Esophagus (tissue), 2 donors: ENCODE measurements around the gene HEPACAM. TPM values are rescaled to one million over a fixed set of nuclear protein-coding genes. Genes with fewer than 3 reads are reported as not detected.

Source experiments
- H3K27ac ChIP-seq, 2 donors: one replicate each; pipeline ENCODE4 v1.5.1; 2013; ENCODE audit warnings: low read depth in 2 of 2, mild to moderate bottlenecking in 2 of 2, inconsistent platforms in 1 of 2, low read length in 1 of 2, moderate library complexity in 1 of 2
- H3K27me3 ChIP-seq, 2 donors: one replicate each; pipeline ENCODE4 v1.6.1; 2013; ENCODE audit warnings: low read length in 2 of 2, control low read depth in 1 of 2, mild to moderate bottlenecking in 1 of 2; ENCODE audit not compliant: insufficient read depth in 2 of 2, control insufficient read depth in 1 of 2
- H3K36me3 ChIP-seq, 2 donors: one replicate each; pipeline ENCODE4 v1.6.1; 2013; ENCODE audit warnings: low read length in 1 of 2; ENCODE audit not compliant: control insufficient read depth in 2 of 2, insufficient read depth in 2 of 2
- H3K4me1 ChIP-seq, 2 donors: one replicate each; pipeline ENCODE4 v1.6.1; 2013; ENCODE audit warnings: low read length in 1 of 2; ENCODE audit not compliant: control insufficient read depth in 2 of 2, insufficient read depth in 2 of 2
- H3K4me3 ChIP-seq, 2 donors: one replicate each; pipeline ENCODE4 v1.5.1; 2013; ENCODE audit warnings: low read length in 2 of 2, mild to moderate bottlenecking in 2 of 2, low read depth in 1 of 2, moderate library complexity in 1 of 2
- H3K9me3 ChIP-seq, 2 donors: one replicate each; pipeline ENCODE4 v1.6.1; 2013; ENCODE audit warnings: mild to moderate bottlenecking in 2 of 2, low read depth in 1 of 2, low read length in 1 of 2, moderate library complexity in 1 of 2; ENCODE audit not compliant: control insufficient read depth in 2 of 2, insufficient read depth in 1 of 2
- WGBS, 2 donors: extraction: QIAGEN DNeasy Blood & Tissue Kit; methylation state at CpG; one replicate each; pipeline ENCODE4 v1.1.7; 2013; 5-methylcytosine and 5-hydroxymethylcytosine counted together
- polyA plus RNA-seq, 2 donors: library from polyadenylated mRNA; stranded (reverse); fragments of 200-250 nt; gene quantifications; one replicate each; pipeline ENCODE4 v1.2.3, GENCODE V29; 2013
- donor health status: healthy with polysubstance abuse.
- donor health status: Bipolar disorder and iron deficiency.

HEPACAM gene
- polyA plus RNA-seq, 2 donors: 0.02 TPM

GRCh38 chr11:124879493-124880289 lies 56.2 kb downstream of the HEPACAM start:
- H3K27ac ChIP-seq: no peak overlapping the region
- no peak overlapping the region for H3K4me3 ChIP-seq
- 86 to 87% methylated on average over 16 of the region's 16 CpGs for WGBS, 2 donors
- H3K36me3 ChIP-seq: no peaks in the 10 kb centered on the region
- no peaks in the 10 kb centered on the region for H3K9me3 ChIP-seq
- no peaks in the 10 kb centered on the region for H3K27me3 ChIP-seq
- peaks cover 0 to 11% of the 10 kb centered on the region in 2 donors for H3K4me1 ChIP-seq

GRCh38 chr11:124878759-124879492 lies 56.9 kb downstream of the HEPACAM start:
- H3K4me1 ChIP-seq: peaks cover 0 to 11% of the 10 kb centered on the region in 2 donors
- H3K36me3 ChIP-seq: no peaks in the 10 kb centered on the region
- no peaks in the 10 kb centered on the region for H3K27me3 ChIP-seq
- WGBS, 2 donors: 93 to 94% methylated on average over 11 of the region's 11 CpGs
- no peak overlapping the region for H3K4me3 ChIP-seq
- no peak overlapping the region for H3K27ac ChIP-seq
- H3K9me3 ChIP-seq: no peaks in the 10 kb centered on the region

- H3K9me3 ChIP-seq: no peaks in the 10 kb centered on the region
- peaks cover 0 to 11% of the 10 kb centered on the region in 2 donors for H3K4me1 ChIP-seq
- WGBS, 2 donors: 70 to 71% methylated on average over 17 of the region's 17 CpGs
- no peaks in the 10 kb centered on the region for H3K36me3 ChIP-seq
- no peak overlapping the region for H3K27ac ChIP-seq
- H3K27me3 ChIP-seq: no peaks in the 10 kb centered on the region
- no peak overlapping the region for H3K4me3 ChIP-seq
These were observed 57.7 kb downstream of the HEPACAM start for GRCh38 chr11:124877910-124878758.

GRCh38 chr11:124877631-124877909 lies 58.3 kb downstream of the HEPACAM start:
- Histone ChIP-seq H3K27me3 (no peaks in the 10 kb centered on the region), H3K9me3 (no peaks in the 10 kb centered on the region), H3K4me3 (peak overlapping the region in 1 of 2 donors; percentile 50), H3K36me3 (no peaks in the 10 kb centered on the region), H3K27ac (peak overlapping the region in 1 of 2 donors; percentile 5), H3K4me1 (peaks cover 0 to 11% of the 10 kb centered on the region in 2 donors)
- 56 to 57% methylated on average over 10 of the region's 10 CpGs for WGBS, 2 donors

- H3K4me1 ChIP-seq: peaks cover 0 to 11% of the 10 kb centered on the region in 2 donors
- H3K27me3 ChIP-seq: no peaks in the 10 kb centered on the region
- H3K36me3 ChIP-seq: no peaks in the 10 kb centered on the region
- H3K27ac ChIP-seq: peak overlapping the region; percentile 85 to 93
- 23 to 26% methylated on average over 30 of the region's 30 CpGs for WGBS, 2 donors
- no peaks in the 10 kb centered on the region for H3K9me3 ChIP-seq
- H3K4me3 ChIP-seq: peak overlapping the region; percentile 50 to 67
These were observed 58.8 kb downstream of the HEPACAM start for GRCh38 chr11:124876818-124877630.

- Histone ChIP-seq H3K36me3 (no peaks in the 10 kb centered on the region), H3K4me3 (peak overlapping the region; percentile 50 to 67), H3K9me3 (no peaks in the 10 kb centered on the region), H3K27ac (peak overlapping the region; percentile 85 to 93), H3K4me1 (peaks cover 0 to 11% of the 10 kb centered on the region in 2 donors), H3K27me3 (no peaks in the 10 kb centered on the region)
- WGBS, 2 donors: 1 to 2% methylated on average over 69 of the region's 69 CpGs
These were observed 59.7 kb downstream of the HEPACAM start for GRCh38 chr11:124875943-124876817.

GRCh38 chr11:124875401-124875800 lies 60.4 kb downstream of the HEPACAM start:
- no peak overlapping the region for H3K27ac ChIP-seq
- no peaks in the 10 kb centered on the region for H3K36me3 ChIP-seq
- no peak overlapping the region for H3K4me3 ChIP-seq
- H3K4me1 ChIP-seq: peaks cover 0 to 11% of the 10 kb centered on the region in 2 donors
- WGBS, 2 donors: 48 to 61% methylated on average over 3 of the region's 3 CpGs
- H3K9me3 ChIP-seq: no peaks in the 10 kb centered on the region
- H3K27me3 ChIP-seq: no peaks in the 10 kb centered on the region

- WGBS, 2 donors: 94% methylated on average over 7 of the region's 7 CpGs
- H3K27me3 ChIP-seq: no peaks in the 10 kb centered on the region
- no peaks in the 10 kb centered on the region for H3K9me3 ChIP-seq
- H3K4me3 ChIP-seq: no peak overlapping the region
- H3K27ac ChIP-seq: no peak overlapping the region
- no peaks in the 10 kb centered on the region for H3K36me3 ChIP-seq
- peaks cover 0 to 7% of the 10 kb centered on the region in 2 donors for H3K4me1 ChIP-seq
These were observed 61.1 kb downstream of the HEPACAM start for GRCh38 chr11:124874571-124875255.
